H54 (cell line): ENCODE measurements around the gene AFF4.
"Not testable (repeated sequence)": the region's sequence is repeated elsewhere in the genome, so short reads cannot be mapped to it uniquely, and the experiment has no call there.

Experiments
- DNase-seq: peaks from one replicate; pipeline ENCODE4 v3.0.0; 2011; ENCODE audit warnings: low spot score, mixed read lengths; ENCODE audit not compliant: insufficient read length
- FAIRE-seq: peaks from 3 replicates; lab custom pipeline; 2011; peaks lifted over from hg19 to GRCh38; lab: Jason Lieb, UNC
- POLR2A ChIP-seq: IDR thresholded peaks from 2 replicates; pipeline ENCODE4 v1.6.1; 2011; ENCODE audit warnings: low read depth, mild to moderate bottlenecking, low read length

Gene AFF4, protein sequence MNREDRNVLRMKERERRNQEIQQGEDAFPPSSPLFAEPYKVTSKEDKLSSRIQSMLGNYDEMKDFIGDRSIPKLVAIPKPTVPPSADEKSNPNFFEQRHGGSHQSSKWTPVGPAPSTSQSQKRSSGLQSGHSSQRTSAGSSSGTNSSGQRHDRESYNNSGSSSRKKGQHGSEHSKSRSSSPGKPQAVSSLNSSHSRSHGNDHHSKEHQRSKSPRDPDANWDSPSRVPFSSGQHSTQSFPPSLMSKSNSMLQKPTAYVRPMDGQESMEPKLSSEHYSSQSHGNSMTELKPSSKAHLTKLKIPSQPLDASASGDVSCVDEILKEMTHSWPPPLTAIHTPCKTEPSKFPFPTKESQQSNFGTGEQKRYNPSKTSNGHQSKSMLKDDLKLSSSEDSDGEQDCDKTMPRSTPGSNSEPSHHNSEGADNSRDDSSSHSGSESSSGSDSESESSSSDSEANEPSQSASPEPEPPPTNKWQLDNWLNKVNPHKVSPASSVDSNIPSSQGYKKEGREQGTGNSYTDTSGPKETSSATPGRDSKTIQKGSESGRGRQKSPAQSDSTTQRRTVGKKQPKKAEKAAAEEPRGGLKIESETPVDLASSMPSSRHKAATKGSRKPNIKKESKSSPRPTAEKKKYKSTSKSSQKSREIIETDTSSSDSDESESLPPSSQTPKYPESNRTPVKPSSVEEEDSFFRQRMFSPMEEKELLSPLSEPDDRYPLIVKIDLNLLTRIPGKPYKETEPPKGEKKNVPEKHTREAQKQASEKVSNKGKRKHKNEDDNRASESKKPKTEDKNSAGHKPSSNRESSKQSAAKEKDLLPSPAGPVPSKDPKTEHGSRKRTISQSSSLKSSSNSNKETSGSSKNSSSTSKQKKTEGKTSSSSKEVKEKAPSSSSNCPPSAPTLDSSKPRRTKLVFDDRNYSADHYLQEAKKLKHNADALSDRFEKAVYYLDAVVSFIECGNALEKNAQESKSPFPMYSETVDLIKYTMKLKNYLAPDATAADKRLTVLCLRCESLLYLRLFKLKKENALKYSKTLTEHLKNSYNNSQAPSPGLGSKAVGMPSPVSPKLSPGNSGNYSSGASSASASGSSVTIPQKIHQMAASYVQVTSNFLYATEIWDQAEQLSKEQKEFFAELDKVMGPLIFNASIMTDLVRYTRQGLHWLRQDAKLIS

GRCh38 chr5:132963171-132964104 is at the start of gene AFF4:
Gene AFF4, minus strand, starts transcription at chr5:132963634. Its CDS starts 26,445 bp downstream, at chr5:132937189.
- DNase-seq (peak; percentile 94), FAIRE-seq (no peak)
- TF ChIP-seq POLR2A: peak; percentile 82

DNA sequence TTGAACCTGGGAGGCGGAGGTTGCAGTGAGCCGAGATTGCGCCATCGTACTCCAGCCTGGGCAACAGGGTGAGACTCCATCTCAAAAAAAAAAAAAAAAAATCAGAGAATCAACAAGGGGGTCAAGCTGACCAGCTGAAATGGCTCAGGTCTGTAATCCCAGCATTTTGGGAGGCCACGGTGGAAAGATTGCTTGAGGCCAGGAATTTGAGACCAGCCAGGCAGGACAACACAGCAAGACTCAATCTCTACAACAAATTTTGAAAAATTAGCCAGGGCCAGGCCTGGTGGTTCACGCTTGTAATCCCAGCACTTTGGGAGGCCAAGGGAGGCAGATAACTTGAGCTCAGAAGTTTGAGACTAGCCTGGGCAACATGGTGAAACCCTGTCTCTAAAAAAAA is 45.0 kb upstream of the AFF4 start:
- FAIRE-seq, DNase-seq: not testable (repeated sequence)

GRCh38 chr5:133006653-133007052 is 43.2 kb upstream of the AFF4 start:
- DNase-seq: no peak
- no peak for FAIRE-seq
- no peak for TF ChIP-seq POLR2A

GRCh38 chr5:132999246-132999645 is 35.8 kb upstream of the AFF4 start:
- DNase-seq (no peak), FAIRE-seq (no peak)
- no peak for TF ChIP-seq POLR2A

GRCh38 chr5:132998556-132998955 is 35.1 kb upstream of the AFF4 start:
- DNase-seq: no peak
- FAIRE-seq: no peak
- no peak for TF ChIP-seq POLR2A

GRCh38 chr5:132996307-132996706 is 32.9 kb upstream of the AFF4 start:
- FAIRE-seq (no peak), DNase-seq (no peak)
- no peak for TF ChIP-seq POLR2A

DNA sequence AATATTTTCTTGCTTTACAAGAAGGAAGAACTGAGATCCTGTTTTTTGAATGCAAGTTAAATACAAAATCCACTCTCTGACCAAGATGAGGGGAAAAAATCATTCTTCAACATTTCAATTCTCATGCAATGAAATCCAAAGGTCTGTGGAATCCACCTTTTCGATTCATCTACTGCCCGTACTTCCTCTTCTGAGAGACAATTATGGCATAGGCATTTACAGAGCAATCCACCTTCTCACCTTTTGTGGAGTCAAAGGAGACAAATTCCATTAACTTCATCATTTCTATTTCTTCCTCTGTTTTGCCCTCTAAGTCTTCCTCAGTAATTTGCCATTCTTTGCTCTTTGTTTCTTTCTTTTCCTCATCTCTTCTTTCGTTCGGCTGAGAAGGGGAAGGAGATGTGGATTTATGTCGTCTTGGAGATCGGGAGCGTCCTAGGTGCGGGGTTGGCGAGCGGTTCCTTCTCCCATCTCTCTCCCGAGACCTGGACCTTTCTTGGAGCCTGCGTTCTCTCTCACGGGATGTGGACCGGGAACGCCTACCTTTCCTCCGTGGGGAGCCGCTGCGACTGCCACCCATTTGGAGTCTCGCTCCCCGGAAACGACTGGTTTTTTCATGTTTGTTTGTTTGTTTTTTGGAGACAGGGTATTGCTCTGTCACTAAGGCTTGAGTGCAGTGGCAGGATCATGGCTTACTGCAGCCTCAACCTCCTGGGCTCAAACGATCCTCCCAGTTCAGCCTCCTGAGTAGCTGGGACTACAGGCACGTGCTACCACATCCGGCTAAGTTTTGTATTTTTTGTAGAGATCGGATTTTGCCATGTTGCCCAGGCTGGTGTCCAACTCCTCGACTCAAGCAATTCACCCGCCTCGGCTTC is 24.3 kb upstream of the AFF4 start:
- FAIRE-seq (peak; percentile 6), DNase-seq (no peak)
- no peak for TF ChIP-seq POLR2A

GRCh38 chr5:132982971-132983370 is 19.5 kb upstream of the AFF4 start:
- FAIRE-seq, DNase-seq: not testable (repeated sequence)

DNA sequence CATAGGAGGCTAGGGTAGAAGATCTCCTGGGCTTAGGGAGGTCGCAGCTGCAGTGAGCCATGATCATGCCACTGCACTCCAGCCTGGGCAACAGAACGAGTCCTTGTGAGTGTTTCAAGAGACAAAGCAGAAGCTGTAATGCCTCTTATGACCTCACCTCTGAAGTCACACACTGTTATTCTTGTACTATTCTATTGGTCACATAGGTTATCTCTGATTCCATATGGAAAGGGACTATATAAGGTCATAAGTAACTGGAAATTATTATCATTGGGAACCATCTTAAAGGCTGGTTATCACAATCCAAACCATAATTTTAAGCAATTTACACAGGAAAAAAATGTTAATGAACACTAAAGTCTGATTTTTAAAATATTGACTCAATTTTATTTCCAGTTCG is 17.9 kb upstream of the AFF4 start:
- FAIRE-seq (no peak), DNase-seq (no peak)
- no peak for TF ChIP-seq POLR2A

GRCh38 chr5:132979976-132980375 is 16.5 kb upstream of the AFF4 start:
- DNase-seq (no peak), FAIRE-seq (no peak)
- TF ChIP-seq POLR2A: no peak

DNA sequence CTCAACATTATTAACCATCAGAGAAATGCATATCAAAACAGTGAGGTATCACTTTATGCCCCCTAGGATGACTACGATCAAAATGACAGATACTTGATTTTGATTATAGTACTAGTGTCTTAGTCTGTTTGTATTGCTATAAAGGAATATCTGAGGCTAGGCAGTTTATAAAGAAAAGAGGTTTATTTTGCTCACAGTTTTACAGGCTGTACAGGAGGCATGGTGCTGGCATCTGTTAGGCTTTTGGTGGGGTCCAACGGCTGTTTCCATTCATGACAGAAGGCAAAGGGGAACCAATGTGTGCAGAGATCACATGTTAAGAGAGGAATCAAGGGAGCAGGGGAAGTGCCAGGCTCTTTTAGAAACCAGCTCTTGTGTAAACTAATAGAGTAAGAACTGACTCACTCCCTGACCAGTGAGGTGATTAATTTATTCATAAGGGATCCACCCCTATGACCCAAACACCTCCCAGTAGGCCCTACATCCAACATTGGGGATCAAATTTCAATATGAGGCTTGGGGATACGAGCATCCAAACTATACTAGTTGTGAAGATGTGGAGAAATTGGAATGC is 16.0 kb upstream of the AFF4 start:
- FAIRE-seq: no peak
- TF ChIP-seq POLR2A: no peak
- DNase-seq: no peak

DNA sequence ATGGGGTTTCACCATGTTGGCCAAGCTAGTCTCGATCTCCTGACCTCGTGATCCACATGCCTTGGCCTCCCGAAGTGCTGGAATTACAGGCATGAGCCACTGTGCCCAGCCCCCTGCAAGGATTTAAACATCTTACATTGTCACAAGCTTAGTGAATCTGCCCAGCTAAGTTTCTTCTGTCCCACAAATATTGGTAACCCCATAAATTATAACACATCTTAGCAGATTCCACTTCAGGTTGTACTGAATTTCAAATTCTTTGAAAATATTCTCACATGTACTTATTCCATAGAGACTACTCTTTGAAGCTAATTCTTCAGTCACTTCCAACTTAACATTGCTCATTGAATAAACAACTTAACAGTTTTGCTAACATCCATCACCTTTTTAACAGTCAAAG is 13.4 kb upstream of the AFF4 start:
- FAIRE-seq: no peak
- no peak for TF ChIP-seq POLR2A
- no peak for DNase-seq

DNA sequence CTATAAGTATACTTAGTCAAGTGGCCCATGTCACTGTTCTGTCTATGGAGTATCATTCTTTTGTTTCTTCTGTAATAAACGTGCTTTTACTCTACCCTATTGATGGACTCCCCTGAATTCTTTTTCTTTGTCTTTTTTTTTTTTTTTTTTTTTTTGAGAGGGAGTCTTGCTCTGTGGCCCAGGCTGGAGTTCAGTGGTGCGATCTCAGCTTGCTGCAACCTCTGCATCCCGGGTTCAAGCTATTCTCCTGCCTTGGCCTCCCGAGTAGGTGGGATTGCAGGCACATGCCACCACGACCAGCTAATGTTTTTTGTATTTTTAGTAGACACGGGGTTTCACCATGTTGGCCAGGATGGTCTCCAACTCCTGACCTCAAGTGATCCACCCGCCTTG is 9.0 kb upstream of the AFF4 start:
- not testable (repeated sequence) for FAIRE-seq, DNase-seq
